A549 (cell line): ENCODE data around the gene BCAS2. TPM values are rescaled to one million over a fixed set of nuclear protein-coding genes. Genes with fewer than 3 reads are reported as not detected.

Experiments used
- ATAC-seq, 2 experiments: fragments of 200-7000 bp in 1 of 2; fragments of >200 bp in 1 of 2; cut with Nextera tagmentation in 1 of 2; cut with Tn5 transposase in 1 of 2; 3 replicates each; pipeline versions ENCODE4 v1.8.0 to v1.9.1; 2018 to 2020; ENCODE audit warnings: mild to moderate bottlenecking in 1 of 2, moderate library complexity in 1 of 2
- CTCF ChIA-PET: fragments of 300-600 bp; sonication (Branson Sonifier 250); formaldehyde crosslinking; extraction: SDS; loops from one replicate; lab custom pipeline; 2021; ENCODE audit warnings: antibody characterized with exemption, inconsistent platforms; lab: Yijun Ruan, JAX
- POLR2A ChIA-PET: fragments of 350-600 bp; formaldehyde crosslinking; extraction: SDS; loops from one replicate; lab custom pipeline; 2021; ENCODE audit warnings: antibody characterized with exemption, inconsistent platforms; lab: Yijun Ruan, JAX
- DNase-seq, 2 experiments: peaks; one replicate each; pipeline versions ENCODE4 v3.0.0 to v3.0.0-alpha.2; 2011 to 2016; ENCODE audit warnings: low read depth in 1 of 2, low spot score in 1 of 2
- FAIRE-seq: peaks from 2 replicates; lab custom pipeline; 2011; peaks lifted over from hg19 to GRCh38; lab: Jason Lieb, UNC
- H3K27ac ChIP-seq, 2 experiments: fragments of >200 bp; sonication (Bioruptor Twin); formaldehyde crosslinking; 3 replicates each; pipeline ENCODE4 v1.5.1; 2016 to 2017
- H3K4me1 ChIP-seq: fragments of >200 bp; sonication (Bioruptor Twin); formaldehyde crosslinking; 3 replicates; pipeline ENCODE4 v1.6.1; 2016
- H3K4me2 ChIP-seq: fragments of >200 bp; sonication (Bioruptor Twin); formaldehyde crosslinking; 3 replicates; pipeline ENCODE4 v1.6.1; 2016
- H3K4me3 ChIP-seq: fragments of >200 bp; sonication (Bioruptor Twin); formaldehyde crosslinking; 3 replicates; pipeline ENCODE4 v1.5.1; 2016
- H3K9me3 ChIP-seq: fragments of >200 bp; sonication (Bioruptor Twin); formaldehyde crosslinking; 3 replicates; pipeline ENCODE4 v1.6.1; 2016
- ATOH8 ChIP-seq: fragments of 250-450 bp; sonication (Bioruptor Pico); IDR thresholded peaks from 2 replicates; pipeline ENCODE4 v1.5.0; 2020; ENCODE audit warnings: low read depth, mild to moderate bottlenecking, moderate library complexity
- CBX8 ChIP-seq: fragments of 200-600 bp; sonication (generic); IDR thresholded peaks from 2 replicates; pipeline ENCODE4 v1.6.1; 2016
- CEBPB ChIP-seq, 2 experiments: fragments of >200 bp in 1 of 2; sonication (Bioruptor Twin) in 1 of 2; formaldehyde crosslinking in 1 of 2; IDR thresholded peaks; 2 replicates each; pipeline ENCODE4 v1.6.1; 2012 to 2016
- ESRRA ChIP-seq: fragments of 150-350 bp; IDR thresholded peaks from 2 replicates; pipeline ENCODE4 v1.6.1; 2014; ENCODE audit warnings: mild to moderate bottlenecking, low read length, borderline replicate concordance
- FOXS1 ChIP-seq: fragments of 250-450 bp; sonication (Bioruptor Pico); IDR thresholded peaks from 2 replicates; pipeline ENCODE4 v1.5.0; 2020; ENCODE audit warnings: mild to moderate bottlenecking, moderate library complexity
- HOXA7 ChIP-seq: fragments of 250-450 bp; sonication (Bioruptor Pico); IDR thresholded peaks from 2 replicates; pipeline ENCODE4 v1.5.0; 2020; ENCODE audit warnings: mild to moderate bottlenecking, moderate library complexity
- HOXB13 ChIP-seq: fragments of 250-450 bp; sonication (Bioruptor Pico); IDR thresholded peaks from 2 replicates; pipeline ENCODE4 v1.5.0; 2020; ENCODE audit warnings: low read depth, mild to moderate bottlenecking, moderate library complexity
- JUN ChIP-seq, 2 experiments: fragments of >200 bp; sonication (Bioruptor Twin); formaldehyde crosslinking; IDR thresholded peaks; 2 replicates in 1 of 2; 3 replicates in 1 of 2; pipeline ENCODE4 v1.6.1; 2016 to 2017
- KDM5A ChIP-seq: fragments of 200-600 bp; sonication (generic); IDR thresholded peaks from 2 replicates; pipeline ENCODE4 v1.6.1; 2016; ENCODE audit warnings: antibody characterized with exemption, mild to moderate bottlenecking
- MAFK ChIP-seq: fragments of 450-650 bp; IDR thresholded peaks from 2 replicates; pipeline ENCODE4 v1.6.1; 2014; ENCODE audit not compliant: partially characterized antibody
- MYC ChIP-seq: IDR thresholded peaks from 2 replicates; pipeline ENCODE4 v1.6.1; 2012; ENCODE audit warnings: mild to moderate bottlenecking, inconsistent platforms, low read length, improper control_type of control experiment, borderline replicate concordance
- PBX3 ChIP-seq: IDR thresholded peaks from 2 replicates; pipeline ENCODE4 v1.6.1; 2012
- ZC3H11A ChIP-seq: fragments of 450-650 bp; IDR thresholded peaks from 2 replicates; pipeline ENCODE4 v1.6.1; 2014; ENCODE audit warnings: antibody characterized with exemption, mild to moderate bottlenecking
- ZFP36 ChIP-seq: fragments of 450-650 bp; IDR thresholded peaks from 2 replicates; pipeline ENCODE4 v1.6.1; 2014; ENCODE audit warnings: borderline replicate concordance; ENCODE audit not compliant: partially characterized antibody
- ZNF302 ChIP-seq: fragments of 250-450 bp; sonication (Bioruptor Pico); IDR thresholded peaks from 2 replicates; pipeline ENCODE4 v1.9.0; 2021; ENCODE audit warnings: inconsistent platforms, mild to moderate bottlenecking, moderate library complexity
- WGBS: methylation state at CpG from one replicate; pipeline ENCODE4 v1.1.6; 2017; ENCODE audit errors: missing lambda C conversion rate; 5-methylcytosine and 5-hydroxymethylcytosine counted together
- polyA plus RNA-seq, 4 experiments: library from polyadenylated mRNA; depleted of rRNA in 3 of 4; stranded (reverse); fragments of >200 nt; fragmentation: RNase III in 1 of 4; extraction: RNeasy Plus Mini Kit Qiagen cat#74134 plus additional on column Dnase treatment in 1 of 4; gene quantifications; 2 replicates in 3 of 4; 3 replicates in 1 of 4; pipeline ENCODE4 v1.2.3, GENCODE V29; 2011 to 2017
- TF ChIP-seq, protein P1 (sequence below): fragments of 200-600 bp; sonication (generic); IDR thresholded peaks from 2 replicates; pipeline ENCODE4 v1.6.1; 2016; ENCODE audit warnings: antibody characterized with exemption, mild to moderate bottlenecking, moderate library complexity

The BCAS2 gene
- polyA plus RNA-seq, 2 of the 4 experiments (the other 2 are of a cell fraction) = 36.0 to 52.5 TPM

- ATAC-seq (no peak), DNase-seq (no peak), FAIRE-seq (no peak)
- no peaks in the 10 kb centered on the region for H3K9me3 ChIP-seq
- H3K4me3 ChIP-seq = no peak overlapping the region
- no peak overlapping the region for H3K4me2 ChIP-seq
- CTCF ChIA-PET = no interaction called here
- H3K4me1 ChIP-seq = no peaks in the 10 kb centered on the region
- no peak overlapping the region for H3K27ac ChIP-seq
- POLR2A ChIA-PET = no interaction called here
- TF ChIP-seq ZC3H11A (no peak), MYC (no peak), CBX8 (no peak), ATOH8 (CRISPR knock-in tag) (no peak), FOXS1 (CRISPR knock-in tag) (no peak), CEBPB (IDR thresholded peaks at IDR 0.05) (no peak), HOXB13 (no peak), ZNF302 (CRISPR knock-in tag) (no peak), PBX3 (no peak)
- TF ChIP-seq, protein P1, sequence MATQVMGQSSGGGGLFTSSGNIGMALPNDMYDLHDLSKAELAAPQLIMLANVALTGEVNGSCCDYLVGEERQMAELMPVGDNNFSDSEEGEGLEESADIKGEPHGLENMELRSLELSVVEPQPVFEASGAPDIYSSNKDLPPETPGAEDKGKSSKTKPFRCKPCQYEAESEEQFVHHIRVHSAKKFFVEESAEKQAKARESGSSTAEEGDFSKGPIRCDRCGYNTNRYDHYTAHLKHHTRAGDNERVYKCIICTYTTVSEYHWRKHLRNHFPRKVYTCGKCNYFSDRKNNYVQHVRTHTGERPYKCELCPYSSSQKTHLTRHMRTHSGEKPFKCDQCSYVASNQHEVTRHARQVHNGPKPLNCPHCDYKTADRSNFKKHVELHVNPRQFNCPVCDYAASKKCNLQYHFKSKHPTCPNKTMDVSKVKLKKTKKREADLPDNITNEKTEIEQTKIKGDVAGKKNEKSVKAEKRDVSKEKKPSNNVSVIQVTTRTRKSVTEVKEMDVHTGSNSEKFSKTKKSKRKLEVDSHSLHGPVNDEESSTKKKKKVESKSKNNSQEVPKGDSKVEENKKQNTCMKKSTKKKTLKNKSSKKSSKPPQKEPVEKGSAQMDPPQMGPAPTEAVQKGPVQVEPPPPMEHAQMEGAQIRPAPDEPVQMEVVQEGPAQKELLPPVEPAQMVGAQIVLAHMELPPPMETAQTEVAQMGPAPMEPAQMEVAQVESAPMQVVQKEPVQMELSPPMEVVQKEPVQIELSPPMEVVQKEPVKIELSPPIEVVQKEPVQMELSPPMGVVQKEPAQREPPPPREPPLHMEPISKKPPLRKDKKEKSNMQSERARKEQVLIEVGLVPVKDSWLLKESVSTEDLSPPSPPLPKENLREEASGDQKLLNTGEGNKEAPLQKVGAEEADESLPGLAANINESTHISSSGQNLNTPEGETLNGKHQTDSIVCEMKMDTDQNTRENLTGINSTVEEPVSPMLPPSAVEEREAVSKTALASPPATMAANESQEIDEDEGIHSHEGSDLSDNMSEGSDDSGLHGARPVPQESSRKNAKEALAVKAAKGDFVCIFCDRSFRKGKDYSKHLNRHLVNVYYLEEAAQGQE = no peak
- 24% methylated on average over 3 of the region's 3 CpGs for WGBS
Measured at GRCh38 chr1:114589122-114589521, 7.7 kb upstream of the BCAS2 start.

DNA sequence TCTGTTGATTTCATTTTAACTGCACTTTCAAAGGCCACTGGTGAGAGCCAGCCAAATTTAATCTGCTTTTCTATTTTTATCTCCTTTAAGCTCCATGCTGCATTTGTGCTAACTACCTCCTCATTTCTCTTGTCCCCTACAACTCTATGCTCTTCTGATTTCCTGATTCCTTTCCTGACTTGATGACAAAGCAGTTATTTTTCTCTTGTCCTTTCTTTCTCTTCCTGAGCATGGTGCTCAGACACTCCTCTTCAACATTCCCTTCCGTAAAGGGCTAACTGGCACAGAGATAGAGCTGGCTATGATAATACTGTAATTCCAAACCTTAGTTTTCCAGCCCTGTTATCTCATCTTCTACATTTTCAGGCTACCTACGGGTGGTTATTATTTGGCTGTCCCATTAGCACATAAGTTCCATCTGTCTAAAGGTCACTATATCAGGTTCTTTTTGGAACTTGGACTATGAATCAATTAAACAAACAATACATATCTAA, 6.8 kb upstream of the BCAS2 start:
- ATAC-seq (no peak), DNase-seq (no peak), FAIRE-seq (no peak)
- POLR2A ChIA-PET = no interaction called here
- TF ChIP-seq JUN (IDR thresholded peaks at IDR 0.05) = no peak
- TF ChIP-seq MAFK = peak; percentile 2
- TF ChIP-seq HOXA7 (CRISPR knock-in tag) = no peak
- no peak for TF ChIP-seq ESRRA
- H3K4me3 ChIP-seq = no peak overlapping the region
- 75% methylated on average over 2 of the region's 2 CpGs for WGBS
- no peaks in the 10 kb centered on the region for H3K9me3 ChIP-seq
- H3K4me2 ChIP-seq = no peak overlapping the region
- no peaks in the 10 kb centered on the region for H3K4me1 ChIP-seq
- no peak overlapping the region for H3K27ac ChIP-seq
- CTCF ChIA-PET = no interaction called here

DNA sequence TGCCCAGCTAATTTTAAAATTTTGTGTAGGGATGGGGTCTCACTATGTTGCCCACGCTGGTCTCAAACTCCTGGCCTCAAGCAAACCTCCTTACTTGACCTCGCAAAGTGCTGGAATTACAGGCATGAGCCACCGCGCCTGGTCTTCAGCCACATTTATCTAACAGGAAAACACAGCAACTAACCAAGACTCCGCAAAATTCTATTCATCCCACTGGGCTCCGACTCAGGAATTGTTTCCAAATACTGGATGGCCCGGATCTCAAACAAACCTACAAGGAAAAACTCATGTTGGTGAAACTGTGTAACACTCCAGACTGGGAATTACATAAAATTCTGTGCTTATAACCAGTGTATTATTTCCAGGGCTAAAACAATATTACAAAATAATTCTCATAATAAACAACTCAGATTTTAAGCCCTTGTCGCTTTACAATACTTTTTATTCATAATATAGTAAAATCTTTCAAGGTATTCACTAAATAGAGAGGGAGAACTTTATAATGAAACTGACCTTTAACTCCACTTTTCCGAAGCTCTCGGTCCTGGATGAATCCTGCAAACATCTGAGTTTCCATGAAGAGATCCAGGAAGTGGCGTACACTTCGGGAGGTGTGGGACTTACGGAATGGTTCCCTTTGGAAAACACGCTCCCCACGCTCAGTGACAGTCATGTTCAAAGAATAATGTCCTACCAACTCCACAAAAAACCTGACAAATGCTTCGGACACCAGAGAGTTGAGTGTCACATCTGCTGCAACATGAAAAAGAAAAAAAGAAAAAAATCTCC, 6.0 kb upstream of the BCAS2 start:
- no peak for TF ChIP-seq KDM5A
- TF ChIP-seq ZFP36 = no peak
- Histone ChIP-seq H3K4me2 (no peak overlapping the region), H3K9me3 (no peaks in the 10 kb centered on the region), H3K27ac (no peak overlapping the region), H3K4me3 (no peak overlapping the region), H3K4me1 (no peaks in the 10 kb centered on the region)
- CTCF ChIA-PET = no interaction called here
- 87% methylated on average over 16 of the region's 16 CpGs for WGBS
- POLR2A ChIA-PET = no interaction called here
- DNase-seq (no peak), ATAC-seq (no peak), FAIRE-seq (no peak)
